RKO (cell line): Measurements from ENCODE around the gene ZNF365.
A peak's percentile ranks its signal among the peaks of the same experiment; 100 is the strongest.
"Not testable (repeated sequence)": the region's sequence is repeated elsewhere in the genome, so short reads cannot be mapped to it uniquely, and the experiment has no call there.

Experiments
- DNase-seq: peaks from one replicate; pipeline ENCODE4 v3.0.0-alpha.2; 2016; ENCODE audit warnings: low spot score

The ZNF365 gene

GRCh38 chr10:62373995-62374861, at the start of gene ZNF365:
Gene ZNF365, plus strand, starts transcription at chr10:62374369. Its CDS starts 1,825 bp downstream, at chr10:62376194.
- no peak for DNase-seq

- no peak for DNase-seq
These were observed 48.0 kb upstream of the ZNF365 start for GRCh38 chr10:62326176-62326575.

- no peak for DNase-seq
These were observed 46.3 kb upstream of the ZNF365 start for GRCh38 chr10:62327885-62328284.

GRCh38 chr10:62330213-62330612, 44.0 kb upstream of the ZNF365 start:
- no peak for DNase-seq

- no peak for DNase-seq
These were observed 41.8 kb upstream of the ZNF365 start for GRCh38 chr10:62332406-62332805.

- DNase-seq, result no peak
These were observed 40.9 kb upstream of the ZNF365 start for GRCh38 chr10:62333135-62333889.

GRCh38 chr10:62333988-62334682, 40.0 kb upstream of the ZNF365 start:
- DNase-seq, result no peak

GRCh38 chr10:62335326-62335725, 38.8 kb upstream of the ZNF365 start:
- no peak for DNase-seq

- no peak for DNase-seq
These were observed 37.8 kb upstream of the ZNF365 start for GRCh38 chr10:62336404-62336803.

GRCh38 chr10:62341419-62341818, 32.8 kb upstream of the ZNF365 start:
- no peak for DNase-seq

- no peak for DNase-seq
These were observed 31.2 kb upstream of the ZNF365 start for GRCh38 chr10:62343000-62343399.

GRCh38 chr10:62348029-62348428, 26.1 kb upstream of the ZNF365 start:
- no peak for DNase-seq

GRCh38 chr10:62352356-62352970, 21.7 kb upstream of the ZNF365 start:
- peak; percentile 39 for DNase-seq

GRCh38 chr10:62354916-62355315, 19.3 kb upstream of the ZNF365 start:
- no peak for DNase-seq

- no peak for DNase-seq
These were observed 17.7 kb upstream of the ZNF365 start for GRCh38 chr10:62356447-62356846.

- not testable (repeated sequence) for DNase-seq
These were observed 16.0 kb upstream of the ZNF365 start for GRCh38 chr10:62358151-62358550.

- DNase-seq, result no peak
These were observed 552 bp upstream of the ZNF365 start for GRCh38 chr10:62373639-62373994.

GRCh38 chr10:62374862-62375710, 917 bp downstream of the ZNF365 start:
- no peak for DNase-seq

- no peak for DNase-seq
These were observed 2.2 kb downstream of the ZNF365 start for GRCh38 chr10:62376071-62377025.

- DNase-seq, result no peak
These were observed 2.9 kb downstream of the ZNF365 start for GRCh38 chr10:62377026-62377415.
